IMR-90 (cell line): Measurements from ENCODE around the gene MTCL3.

Experiments used
- ATAC-seq: fragments of 200-7000 bp; cut with Tn5 transposase; 2 replicates; pipeline ENCODE4 v1.9.1; 2020; ENCODE audit warnings: low read depth, mild to moderate bottlenecking, moderate library complexity
- BruUV-seq: library from RNA; stranded (reverse); fragments of 400-500 nt; replicated peaks from 2 replicates; lab custom pipeline; 2021; lab: Mats Ljungman, UMichigan
- CTCF ChIA-PET: fragments of 300-600 bp; formaldehyde crosslinking; extraction: SDS; loops from one replicate; lab custom pipeline; 2021; ENCODE audit warnings: antibody characterized with exemption; lab: Yijun Ruan, JAX
- POLR2A ChIA-PET: fragments of 300-600 bp; sonication (Branson Sonifier 250); formaldehyde crosslinking; loops from one replicate; lab custom pipeline; 2022; ENCODE audit warnings: antibody characterized with exemption; ENCODE audit not compliant: unreplicated experiment; lab: Charles Lee
- DNase-seq: peaks from one replicate; pipeline ENCODE4 v3.0.0; 2013
- H2AFZ ChIP-seq: replicated peaks from 2 replicates; pipeline ENCODE3; 2013; ENCODE audit warnings: low read length, mild to moderate bottlenecking; ENCODE audit not compliant: poor library complexity
- H2AK5ac ChIP-seq: 2 replicates; pipeline ENCODE4 v1.6.1; 2013; ENCODE audit warnings: low read depth, low read length, inconsistent platforms
- H2AK9ac ChIP-seq: replicated peaks from 2 replicates; pipeline ENCODE3; 2013; ENCODE audit warnings: mild to moderate bottlenecking, low read depth, low read length, moderate library complexity; ENCODE audit not compliant: poor library complexity
- H2BK120ac ChIP-seq: 2 replicates; pipeline ENCODE4 v1.6.1; 2013; ENCODE audit warnings: low read depth, low read length, inconsistent platforms
- H2BK15ac ChIP-seq: 3 replicates; pipeline ENCODE4 v1.6.1; 2013; ENCODE audit warnings: low read depth, low read length, inconsistent platforms
- H2BK20ac ChIP-seq: 2 replicates; pipeline ENCODE4 v1.6.1; 2013; ENCODE audit warnings: low read depth, mild to moderate bottlenecking, inconsistent platforms, low read length, moderate library complexity
- H2BK5ac ChIP-seq: 2 replicates; pipeline ENCODE4 v1.6.1; 2013; ENCODE audit warnings: mild to moderate bottlenecking, low read depth, low read length, inconsistent platforms; ENCODE audit not compliant: poor library complexity, severe bottlenecking
- H3K14ac ChIP-seq: replicated peaks from 2 replicates; pipeline ENCODE4 v1.6.1; 2013; ENCODE audit warnings: low read depth, low read length, inconsistent platforms
- H3K18ac ChIP-seq: 2 replicates; pipeline ENCODE4 v1.6.1; 2013; ENCODE audit warnings: low read depth, low read length, control low read depth
- H3K23ac ChIP-seq: 2 replicates; pipeline ENCODE4 v1.6.1; 2013; ENCODE audit warnings: low read depth, low read length, inconsistent platforms
- H3K27ac ChIP-seq: 2 replicates; pipeline ENCODE4 v1.5.1; 2013; ENCODE audit warnings: mild to moderate bottlenecking, control low read depth, low read length; ENCODE audit not compliant: insufficient read depth
- H3K27me3 ChIP-seq: 2 replicates; pipeline ENCODE4 v1.6.1; 2013; ENCODE audit warnings: low read length; ENCODE audit not compliant: control insufficient read depth, insufficient read depth
- H3K36me3 ChIP-seq: 2 replicates; pipeline ENCODE4 v1.6.1; 2013; ENCODE audit warnings: low read length, mixed read lengths; ENCODE audit not compliant: control insufficient read depth, insufficient read depth
- H3K4ac ChIP-seq: 2 replicates; pipeline ENCODE4 v1.6.1; 2013; ENCODE audit warnings: low read depth, low read length, inconsistent platforms
- H3K4me1 ChIP-seq: 2 replicates; pipeline ENCODE4 v1.6.1; 2013; ENCODE audit warnings: low read length, mixed read lengths; ENCODE audit not compliant: control insufficient read depth, insufficient read depth
- H3K4me2 ChIP-seq: 2 replicates; pipeline ENCODE4 v1.6.1; 2013; ENCODE audit warnings: low read depth, mild to moderate bottlenecking, control low read depth, low read length, moderate library complexity
- H3K4me3 ChIP-seq: 2 replicates; pipeline ENCODE4 v1.5.1; 2013; ENCODE audit warnings: low read depth, mild to moderate bottlenecking, control low read depth, low read length, moderate library complexity; ENCODE audit not compliant: insufficient read depth
- H3K56ac ChIP-seq: 2 replicates; pipeline ENCODE4 v1.6.1; 2013; ENCODE audit warnings: low read length, inconsistent platforms; ENCODE audit not compliant: insufficient read depth; ENCODE audit errors: extremely low read depth
- H3K79me1 ChIP-seq, 2 experiments: 2 replicates each; pipeline ENCODE4 v1.6.1; 2013; ENCODE audit warnings: low read length in 2 of 2, inconsistent platforms in 1 of 2, low read depth in 1 of 2
- H3K9ac ChIP-seq: 2 replicates; pipeline ENCODE4 v1.6.1; 2013; ENCODE audit warnings: low read depth, low read length, control low read depth
- H3K9me1 ChIP-seq: 2 replicates; pipeline ENCODE4 v1.6.1; 2013; ENCODE audit warnings: low read length, inconsistent platforms; ENCODE audit not compliant: insufficient read depth
- H3K9me3 ChIP-seq: 2 replicates; pipeline ENCODE4 v1.6.1; 2013; ENCODE audit warnings: low read length; ENCODE audit not compliant: control insufficient read depth, insufficient read depth
- H4K20me1 ChIP-seq: 2 replicates; pipeline ENCODE4 v1.6.1; 2013; ENCODE audit warnings: low read length, inconsistent platforms; ENCODE audit not compliant: insufficient read depth
- H4K5ac ChIP-seq: 2 replicates; pipeline ENCODE4 v1.6.1; 2013; ENCODE audit warnings: mild to moderate bottlenecking, low read depth, low read length, control low read depth
- H4K8ac ChIP-seq, 2 experiments: 2 replicates each; pipeline ENCODE4 v1.6.1; 2013; ENCODE audit warnings: low read depth in 2 of 2, low read length in 2 of 2, control low read depth in 1 of 2, inconsistent platforms in 1 of 2
- H4K91ac ChIP-seq: 2 replicates; pipeline ENCODE4 v1.6.1; 2013; ENCODE audit warnings: low read depth, low read length, inconsistent platforms; ENCODE audit not compliant: insufficient read depth
- CHD1 ChIP-seq: IDR thresholded peaks from 2 replicates; pipeline ENCODE4 v1.6.1; 2012; ENCODE audit warnings: low read depth, low read length, improper control_type of control experiment
- FOS ChIP-seq: fragments of 150-350 bp; IDR thresholded peaks from 2 replicates; pipeline ENCODE4 v1.6.1; 2016; ENCODE audit warnings: low read depth, low read length
- MAZ ChIP-seq: IDR thresholded peaks from 2 replicates; pipeline ENCODE4 v1.6.1; 2012; ENCODE audit warnings: low read depth, mild to moderate bottlenecking, low read length, improper control_type of control experiment, moderate library complexity, borderline replicate concordance
- RAD21 ChIP-seq: IDR thresholded peaks from 2 replicates; pipeline ENCODE4 v1.6.1; 2012; ENCODE audit warnings: low read length, improper control_type of control experiment
- WGBS, 2 experiments: methylation state at CpG; one replicate each; pipeline versions ENCODE4 v1.1.5 to v1.1.7; 2013; ENCODE audit warnings: missing lambda C conversion rate in 2 of 2; ENCODE audit not compliant: insufficient read length in 1 of 2; ENCODE audit errors: extremely low coverage in 2 of 2; 5-methylcytosine and 5-hydroxymethylcytosine counted together
- dilution Hi-C: fragments of 300-500 bp; cut with HindIII; formaldehyde crosslinking; loops from one replicate; pipeline ENCODE4 v1.14.3; 2018; ENCODE audit warnings: low sequenced_read_pairs; ENCODE audit not compliant: unreplicated experiment
- in situ Hi-C: fragments of 300-500 bp; cut with MboI; formaldehyde crosslinking; loops from 3 replicates; pipeline ENCODE4 v1.14.3; 2019; ENCODE audit warnings: low sequenced_read_pairs, inconsistent platforms, mixed read lengths
- intact Hi-C: fragments of 100-400 bp; cut with micrococcal nuclease; formaldehyde crosslinking; loops from 2 replicates; pipeline ENCODE4 v1.10.0; 2022

The MTCL3 gene

GRCh38 chr6:127481628-127482027, 37.5 kb downstream of the MTCL3 start:
- Histone ChIP-seq H3K56ac (no peak overlapping the region), H2BK5ac (no peak overlapping the region), H3K36me3 (no peaks in the 10 kb centered on the region), H2BK20ac (no peak overlapping the region), H2AK5ac (no peak overlapping the region), H3K14ac (no peak overlapping the region), H3K4ac (no peak overlapping the region), H2AFZ (no peak overlapping the region), H3K9me1 (peaks cover 3% of the 10 kb centered on the region; the same call in 1 of the 2 replicates), H2BK120ac (no peak overlapping the region), H3K27me3 (no peaks in the 10 kb centered on the region), H4K8ac (no peak overlapping the region), H3K79me1 (peaks cover 0 to 3% of the 10 kb centered on the region in 2 experiments; a peak in 1 of 4 replicates), H3K27ac (no peak overlapping the region), H3K4me3 (no peak overlapping the region), H4K91ac (no peak overlapping the region), H3K23ac (no peak overlapping the region), H3K4me2 (no peak overlapping the region), H4K5ac (no peak overlapping the region), H3K18ac (no peak overlapping the region), H2AK9ac (no peak overlapping the region), H2BK15ac (no peak overlapping the region), H4K20me1 (no peaks in the 10 kb centered on the region), H3K9me3 (no peaks in the 10 kb centered on the region), H3K4me1 (peaks cover 4% of the 10 kb centered on the region), H3K9ac (no peak overlapping the region)
- no TSS peak for BruUV-seq
- ChIA-PET POLR2A (interaction anchor here (0.6 kb wide), 1 partner anchor 12 kb away, joined by 4 read pairs; no protein-coding TSS in a partner anchor), CTCF (interaction anchor here (2.4 kb wide), 1 partner anchor 35 kb away, joined by 12 read pairs; no protein-coding TSS in a partner anchor)
- dilution Hi-C loops = no loop called here
- TF ChIP-seq MAZ (no peak), CHD1 (no peak), RAD21 (no peak), FOS (0 out of 2 replicates have a peak, but pooled peaks have one; percentile 10)
- DNase-seq (peak; percentile 68), ATAC-seq (no peak)
- 90% methylated on average over 2 of the region's 4 CpGs; no CpG with 5 or more reads in 1 of the 2 experiments for WGBS, 2 experiments
- in situ Hi-C loops = no loop called here
- intact Hi-C loops = loop anchor here (5.0 kb wide), 1 partner anchor 36 kb away; the partner anchor contains the start of gene MTCL3
